GM23338 (cell line): Measurements from ENCODE around the gene TTC28. TPM values are rescaled to one million over a fixed set of nuclear protein-coding genes. Genes with fewer than 3 reads are reported as not detected.

Source experiments
- ATAC-seq: fragments of 200-7000 bp; cut with Tn5 transposase; 3 replicates; pipeline ENCODE4 v1.9.1; 2020
- DNase-seq: peaks from one replicate; pipeline ENCODE4 v3.0.0-alpha.2; 2015; ENCODE audit warnings: low spot score
- H2AFZ ChIP-seq: fragments of 200-600 bp; sonication (generic); 2 replicates; pipeline ENCODE4 v1.8.0; 2016; ENCODE audit warnings: antibody characterized with exemption, mild to moderate bottlenecking, moderate library complexity
- H3F3A ChIP-seq: fragments of 200-600 bp; sonication (generic); replicated peaks from 2 replicates; pipeline ENCODE4 v1.8.0; 2017; ENCODE audit warnings: antibody characterized with exemption, mixed run types, low read depth
- H3K27ac ChIP-seq: fragments of 200-600 bp; sonication (generic); 2 replicates; pipeline ENCODE4 v1.6.1; 2016; ENCODE audit warnings: low read depth
- H3K27me3 ChIP-seq: fragments of 200-600 bp; sonication (generic); 2 replicates; pipeline ENCODE4 v1.8.0; 2016; ENCODE audit warnings: mild to moderate bottlenecking, mixed run types, moderate library complexity; ENCODE audit not compliant: insufficient read depth
- H3K36me3 ChIP-seq: fragments of 200-600 bp; sonication (generic); 2 replicates; pipeline ENCODE4 v1.8.0; 2016; ENCODE audit warnings: mild to moderate bottlenecking; ENCODE audit not compliant: insufficient read depth
- H3K4me1 ChIP-seq: fragments of 200-600 bp; sonication (generic); 2 replicates; pipeline ENCODE4 v1.8.0; 2016; ENCODE audit warnings: mild to moderate bottlenecking, moderate library complexity; ENCODE audit not compliant: insufficient read depth
- H3K4me2 ChIP-seq: fragments of 200-600 bp; sonication (generic); 2 replicates; pipeline ENCODE4 v1.7.1; 2017; ENCODE audit warnings: mixed run types
- H3K4me3 ChIP-seq: fragments of 200-600 bp; sonication (generic); 2 replicates; pipeline ENCODE4 v1.6.1; 2016; ENCODE audit warnings: mixed run types
- H3K79me2 ChIP-seq: fragments of 200-600 bp; sonication (generic); replicated peaks from 2 replicates; pipeline ENCODE4 v1.8.0; 2017; ENCODE audit warnings: mild to moderate bottlenecking; ENCODE audit not compliant: insufficient read depth
- H3K9me2 ChIP-seq: fragments of 200-600 bp; sonication (generic); 2 replicates; pipeline ENCODE4 v1.8.0; 2017; ENCODE audit not compliant: insufficient read depth
- H4K20me1 ChIP-seq: fragments of 200-600 bp; sonication (generic); replicated peaks from 2 replicates; pipeline ENCODE4 v1.8.0; 2017; ENCODE audit warnings: mild to moderate bottlenecking; ENCODE audit not compliant: insufficient read depth
- H3K27ac Mint-ChIP-seq: 2 replicates; pipeline ENCODE4 v1.8.0; 2020; ENCODE audit warnings: inconsistent platforms, mild to moderate bottlenecking, moderate library complexity, mixed read lengths
- H3K27me3 Mint-ChIP-seq: 3 replicates; pipeline ENCODE4 v1.8.0; 2022; ENCODE audit warnings: low read depth, mild to moderate bottlenecking, moderate library complexity, mixed read lengths, inconsistent platforms; ENCODE audit not compliant: insufficient read depth, poor library complexity
- H3K36me3 Mint-ChIP-seq: 3 replicates; pipeline ENCODE4 v1.8.0; 2021; ENCODE audit warnings: low read depth, mild to moderate bottlenecking, inconsistent platforms, moderate library complexity, mixed read lengths
- H3K4me1 Mint-ChIP-seq: 3 replicates; pipeline ENCODE4 v1.8.0; 2020; ENCODE audit warnings: mild to moderate bottlenecking, inconsistent platforms, mixed read lengths
- H3K4me3 Mint-ChIP-seq: 3 replicates; pipeline ENCODE4 v1.8.0; 2021; ENCODE audit warnings: moderate library complexity, mild to moderate bottlenecking, inconsistent platforms, mixed read lengths
- H3K9me3 Mint-ChIP-seq: 3 replicates; pipeline ENCODE4 v1.8.0; 2020; ENCODE audit warnings: moderate library complexity, mild to moderate bottlenecking, inconsistent platforms, mixed read lengths
- CREB1 ChIP-seq: fragments of 250-450 bp; sonication (Bioruptor Pico); IDR thresholded peaks from 2 replicates; pipeline ENCODE4 v1.5.0; 2020; ENCODE audit warnings: low read depth, mild to moderate bottlenecking, moderate library complexity
- CTCF ChIP-seq, 2 experiments: fragments of 200-600 bp in 1 of 2; sonication (generic) in 1 of 2; conservative IDR thresholded peaks; 2 replicates each; pipeline versions ENCODE4 v1.5.1 to v1.6.1; 2016 to 2017; ENCODE audit warnings: antibody characterized with exemption in 2 of 2, low read depth in 2 of 2, mild to moderate bottlenecking in 2 of 2, moderate library complexity in 1 of 2
- ETS1 ChIP-seq: IDR thresholded peaks from 2 replicates; pipeline ENCODE4 v1.6.1; 2016; ENCODE audit warnings: antibody characterized with exemption
- EZH2 ChIP-seq: fragments of 200-600 bp; sonication (generic); IDR thresholded peaks from one replicate; pipeline ENCODE4 v1.8.0; 2017; ENCODE audit warnings: antibody characterized with exemption, mild to moderate bottlenecking, low read depth; ENCODE audit not compliant: unreplicated experiment
- EZH2phosphoT487 ChIP-seq: fragments of 200-600 bp; sonication (generic); IDR thresholded peaks from one replicate; pipeline ENCODE4 v1.8.1; 2018; ENCODE audit warnings: antibody characterized with exemption; ENCODE audit not compliant: unreplicated experiment
- JUNB ChIP-seq: IDR thresholded peaks from one replicate; pipeline ENCODE4 v1.6.1; 2016; ENCODE audit warnings: antibody characterized with exemption; ENCODE audit not compliant: unreplicated experiment
- NANOG ChIP-seq: IDR thresholded peaks from 2 replicates; pipeline ENCODE4 v1.6.1; 2016; ENCODE audit warnings: antibody characterized with exemption, borderline replicate concordance
- POLR2AphosphoS5 ChIP-seq: IDR thresholded peaks from 2 replicates; pipeline ENCODE4 v1.6.1; 2016; ENCODE audit warnings: antibody characterized with exemption, low read depth
- REST ChIP-seq: IDR thresholded peaks from one replicate; pipeline ENCODE4 v1.6.1; 2018; ENCODE audit warnings: antibody characterized with exemption; ENCODE audit not compliant: unreplicated experiment
- STAT1 ChIP-seq: IDR thresholded peaks from one replicate; pipeline ENCODE4 v1.6.1; 2016; ENCODE audit warnings: antibody characterized with exemption; ENCODE audit not compliant: unreplicated experiment
- ZNF114 ChIP-seq: fragments of 250-450 bp; sonication (Bioruptor Pico); IDR thresholded peaks from 2 replicates; pipeline ENCODE4 v1.5.0; 2020; ENCODE audit warnings: mild to moderate bottlenecking, moderate library complexity
- ZNF331 ChIP-seq: fragments of 250-450 bp; sonication (Bioruptor Pico); IDR thresholded peaks from 2 replicates; pipeline ENCODE4 v1.5.0; 2020; ENCODE audit warnings: low read depth, mild to moderate bottlenecking, moderate library complexity
- ZNF462 ChIP-seq: fragments of 250-450 bp; sonication (Bioruptor Pico); IDR thresholded peaks from 2 replicates; pipeline ENCODE4 v1.5.0; 2020; ENCODE audit warnings: mild to moderate bottlenecking, moderate library complexity
- polyA plus RNA-seq: library from polyadenylated mRNA; unstranded; fragments of >200 nt; fragmentation: Nextera tagmentation; extraction: Ambion mirVana; gene quantifications from 2 replicates; pipeline ENCODE4 v1.2.1, GENCODE V29; 2016
- total RNA-seq: library from RNA; depleted of rRNA; stranded (reverse); fragments of >200 nt; shearing (Covaris generic); gene quantifications from 2 replicates; pipeline ENCODE4 v1.2.3, GENCODE V29; 2014

The TTC28 gene
- total and polyA plus RNA-seq, 2 experiments from 2014 or later = 4.5 to 16.1 TPM

GRCh38 chr22:28259774-28260312, 419.8 kb downstream of the TTC28 start:
- no peaks in the 10 kb centered on the region for H3K9me2 ChIP-seq
- no peak overlapping the region for H3K4me2 ChIP-seq
- H3F3A ChIP-seq = no peaks in the 10 kb centered on the region
- TF ChIP-seq EZH2 (no peak), NANOG (no peak), JUNB (no peak), CTCF (conservative IDR thresholded peaks at IDR 0.05; ENCODE audit: low read depth in 2 of 2) (no peak), CREB1 (CRISPR knock-in tag) (no peak), REST (no peak), ZNF114 (CRISPR knock-in tag) (no peak), STAT1 (no peak), ZNF331 (CRISPR knock-in tag) (no peak), ZNF462 (CRISPR knock-in tag) (no peak), EZH2phosphoT487 (no peak), ETS1 (no peak), POLR2AphosphoS5 (no peak)
- no peaks in the 10 kb centered on the region for H4K20me1 ChIP-seq
- H3K4me1 Mint-ChIP-seq = peaks cover 7% of the 10 kb centered on the region; the same call in 2 of the 3 replicates
- H3K27me3 Mint-ChIP-seq = no peaks in the 10 kb centered on the region
- no peak for ATAC-seq
- H3K79me2 ChIP-seq = no peaks in the 10 kb centered on the region
- no peaks in the 10 kb centered on the region for H3K36me3 ChIP-seq
- no peaks in the 10 kb centered on the region for H3K9me3 Mint-ChIP-seq
- H3K27me3 ChIP-seq = no peaks in the 10 kb centered on the region
- no peak overlapping the region for H3K4me3 ChIP-seq
- no peak for DNase-seq
- H2AFZ ChIP-seq = no peak overlapping the region
- H3K4me1 ChIP-seq = no peaks in the 10 kb centered on the region
- no peak overlapping the region for H3K27ac Mint-ChIP-seq
- no peaks in the 10 kb centered on the region for H3K36me3 Mint-ChIP-seq
- H3K27ac ChIP-seq = no peak overlapping the region
- no peak overlapping the region for H3K4me3 Mint-ChIP-seq
